ENCODE data around the gene GAS6.

- TF ChIP-seq, protein P1, sequence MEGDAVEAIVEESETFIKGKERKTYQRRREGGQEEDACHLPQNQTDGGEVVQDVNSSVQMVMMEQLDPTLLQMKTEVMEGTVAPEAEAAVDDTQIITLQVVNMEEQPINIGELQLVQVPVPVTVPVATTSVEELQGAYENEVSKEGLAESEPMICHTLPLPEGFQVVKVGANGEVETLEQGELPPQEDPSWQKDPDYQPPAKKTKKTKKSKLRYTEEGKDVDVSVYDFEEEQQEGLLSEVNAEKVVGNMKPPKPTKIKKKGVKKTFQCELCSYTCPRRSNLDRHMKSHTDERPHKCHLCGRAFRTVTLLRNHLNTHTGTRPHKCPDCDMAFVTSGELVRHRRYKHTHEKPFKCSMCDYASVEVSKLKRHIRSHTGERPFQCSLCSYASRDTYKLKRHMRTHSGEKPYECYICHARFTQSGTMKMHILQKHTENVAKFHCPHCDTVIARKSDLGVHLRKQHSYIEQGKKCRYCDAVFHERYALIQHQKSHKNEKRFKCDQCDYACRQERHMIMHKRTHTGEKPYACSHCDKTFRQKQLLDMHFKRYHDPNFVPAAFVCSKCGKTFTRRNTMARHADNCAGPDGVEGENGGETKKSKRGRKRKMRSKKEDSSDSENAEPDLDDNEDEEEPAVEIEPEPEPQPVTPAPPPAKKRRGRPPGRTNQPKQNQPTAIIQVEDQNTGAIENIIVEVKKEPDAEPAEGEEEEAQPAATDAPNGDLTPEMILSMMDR (IDR thresholded peaks at IDR 0.05), result no peak
- no peak for TF ChIP-seq POLR2A (IDR thresholded peaks at IDR 0.05)
- TF ChIP-seq EP300 (IDR thresholded peaks at IDR 0.05), result no peak
Observed at GRCh38 chr13:113895436-113895835, 31.6 kb upstream of the GAS6 start.
